ENCODE data around the gene DNAH12. TPM values are rescaled to one million over a fixed set of nuclear protein-coding genes. Genes with fewer than 3 reads are reported as not detected.

Gene DNAH12, protein sequence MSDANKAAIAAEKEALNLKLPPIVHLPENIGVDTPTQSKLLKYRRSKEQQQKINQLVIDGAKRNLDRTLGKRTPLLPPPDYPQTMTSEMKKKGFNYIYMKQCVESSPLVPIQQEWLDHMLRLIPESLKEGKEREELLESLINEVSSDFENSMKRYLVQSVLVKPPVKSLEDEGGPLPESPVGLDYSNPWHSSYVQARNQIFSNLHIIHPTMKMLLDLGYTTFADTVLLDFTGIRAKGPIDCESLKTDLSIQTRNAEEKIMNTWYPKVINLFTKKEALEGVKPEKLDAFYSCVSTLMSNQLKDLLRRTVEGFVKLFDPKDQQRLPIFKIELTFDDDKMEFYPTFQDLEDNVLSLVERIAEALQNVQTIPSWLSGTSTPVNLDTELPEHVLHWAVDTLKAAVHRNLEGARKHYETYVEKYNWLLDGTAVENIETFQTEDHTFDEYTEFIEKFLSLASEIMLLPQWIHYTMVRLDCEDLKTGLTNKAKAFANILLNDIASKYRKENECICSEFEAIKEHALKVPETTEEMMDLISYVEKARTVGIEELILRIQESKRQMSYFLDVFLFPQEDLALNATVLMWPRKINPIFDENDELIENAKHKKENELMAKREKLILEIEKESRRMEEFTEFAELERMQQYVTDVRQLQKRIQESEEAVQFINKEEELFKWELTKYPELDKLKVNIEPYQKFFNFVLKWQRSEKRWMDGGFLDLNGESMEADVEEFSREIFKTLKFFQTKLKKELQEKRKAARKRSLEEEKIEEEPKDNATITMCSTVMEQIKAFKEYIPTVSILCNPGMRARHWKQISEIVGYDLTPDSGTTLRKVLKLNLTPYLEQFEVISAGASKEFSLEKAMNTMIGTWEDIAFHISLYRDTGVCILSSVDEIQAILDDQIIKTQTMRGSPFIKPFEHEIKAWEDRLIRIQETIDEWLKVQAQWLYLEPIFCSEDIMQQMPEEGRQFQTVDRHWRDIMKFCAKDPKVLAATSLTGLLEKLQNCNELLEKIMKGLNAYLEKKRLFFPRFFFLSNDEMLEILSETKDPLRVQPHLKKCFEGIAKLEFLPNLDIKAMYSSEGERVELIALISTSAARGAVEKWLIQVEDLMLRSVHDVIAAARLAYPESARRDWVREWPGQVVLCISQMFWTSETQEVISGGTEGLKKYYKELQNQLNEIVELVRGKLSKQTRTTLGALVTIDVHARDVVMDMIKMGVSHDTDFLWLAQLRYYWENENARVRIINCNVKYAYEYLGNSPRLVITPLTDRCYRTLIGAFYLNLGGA (N-terminal part only)
- total RNA-seq (2022; extraction: Qiagen RNA extraction), result 0.08 to 0.16 TPM (median 0.08 TPM) in 4 of 5 replicates, not detected in the other

GRCh38 chr3:57544181-57545125 lies at the start of gene DNAH12:
DNAH12 (minus strand) TSS chr3:57544344; CDS start chr3:57542870, 1,474 bp downstream.

GRCh38 chr3:57555738-57556458 lies 11.8 kb upstream of the DNAH12 start, which contains the start of gene PDE12:
PDE12 (plus strand) TSS chr3:57556274; CDS start chr3:57556380, 106 bp downstream.

DNA sequence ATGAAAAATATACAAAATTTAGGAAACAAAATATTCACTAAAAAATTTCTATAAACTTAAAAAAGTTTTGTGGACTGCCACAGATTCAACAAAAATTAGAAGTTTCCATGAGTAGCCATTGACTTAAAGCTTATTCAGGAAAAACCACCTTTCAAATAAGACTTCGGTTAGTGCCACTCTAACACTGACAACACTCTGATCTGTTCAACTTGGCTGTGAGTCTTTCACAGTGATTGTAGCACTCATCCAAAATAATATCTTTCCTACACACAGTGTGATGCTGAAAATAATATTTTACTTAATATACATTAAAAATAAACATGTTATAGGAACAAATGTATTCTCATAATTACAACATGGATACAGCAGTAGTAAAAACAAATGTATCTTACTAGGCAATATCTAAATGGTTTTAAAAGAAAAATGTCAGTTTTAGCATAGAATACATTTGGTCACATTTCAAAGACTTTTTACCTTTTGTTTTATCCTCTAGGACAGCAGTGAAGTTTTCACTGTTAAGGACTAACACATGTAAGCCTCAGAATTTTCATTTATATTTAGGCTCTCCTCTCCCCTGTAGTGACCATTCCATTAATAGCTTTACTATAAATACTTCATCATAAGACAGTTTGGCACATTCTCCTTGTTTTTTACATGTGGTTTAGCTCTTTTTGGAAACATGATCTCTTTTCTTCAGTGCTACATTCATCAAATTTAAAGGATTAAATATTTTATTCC lies 251.8 kb downstream of the DNAH12 start, which contains the start of gene ASB14:
Gene ASB14, minus strand, starts transcription at position 527 of the 738 bp plus-strand sequence. CDS start 652 bp downstream, outside the sequence.

Other genes with a start within 250 kb of the DNAH12 start
- gene PDE12, start 11.9 kb upstream of the DNAH12 start, total RNA-seq (2022; extraction: Qiagen RNA extraction), result 13.8 to 16.2 TPM (median 15.3 TPM) in 5 replicates
- gene ARF4, start 53.0 kb upstream of the DNAH12 start, total RNA-seq (2022; extraction: Qiagen RNA extraction), result 151 to 171 TPM (median 160 TPM) in 5 replicates
- gene DENND6A, start 148.7 kb upstream of the DNAH12 start, total RNA-seq (2022; extraction: Qiagen RNA extraction), result 5.9 to 9.9 TPM (median 7.1 TPM) in 5 replicates
- gene SLMAP, start 212.0 kb upstream of the DNAH12 start, total RNA-seq (2022; extraction: Qiagen RNA extraction), result 17.4 to 22.7 TPM (median 21.8 TPM) in 5 replicates

Measured in A549 treated with AZD2906 at 1 μM for 4 hours (cell line).